ENCODE data around the gene PDCD10.
A peak's percentile ranks its signal among the peaks of the same experiment; 100 is the strongest.

Gene PDCD10

DNA sequence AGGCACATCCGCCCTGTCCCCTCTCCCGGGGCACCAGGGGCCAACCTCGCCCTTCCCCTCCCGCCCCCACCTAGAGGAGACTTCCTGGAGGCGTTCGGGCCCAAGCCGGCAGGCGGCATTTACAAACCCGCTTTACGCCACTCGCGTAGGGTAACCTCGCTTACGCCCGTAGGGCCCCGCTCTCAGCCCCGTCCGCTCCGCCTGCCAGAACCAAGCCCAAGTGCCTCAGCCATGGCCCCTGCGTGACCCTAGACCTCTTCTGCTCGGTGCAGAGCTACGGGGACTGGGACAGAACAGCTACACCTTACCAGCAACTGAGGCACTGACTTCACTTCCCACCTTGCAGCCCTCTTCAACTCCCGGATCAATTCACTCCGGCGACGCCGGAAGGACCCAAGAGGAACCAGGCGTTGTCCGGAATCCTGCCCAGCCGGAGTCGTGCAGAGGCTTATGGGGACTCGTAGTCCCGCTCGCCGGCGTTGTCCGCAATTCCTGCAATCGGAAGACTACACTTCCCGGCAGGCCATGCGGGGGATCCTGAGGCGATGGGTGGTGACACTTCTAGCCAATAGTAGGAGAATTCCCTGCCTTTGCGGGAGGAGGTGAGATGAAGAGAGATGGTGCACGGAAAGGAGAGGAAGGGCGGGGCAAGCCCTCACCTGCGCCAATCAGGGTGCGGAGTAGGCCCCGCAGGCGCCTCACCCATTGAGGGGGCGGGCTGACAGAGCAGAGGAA, at the start of gene PDCD10:
Gene PDCD10, minus strand, starts transcription at position 395 of the 735 bp plus-strand sequence. CDS start 14,735 bp downstream, outside the sequence.
- peak; percentile 96 to 100 (median 99) for DNase-seq
- intact Hi-C loops (cut with DNase I): loop anchor here (5.0 kb wide), 2 partner anchors 78 to 148 kb away; no protein-coding TSS in a partner anchor

DNA sequence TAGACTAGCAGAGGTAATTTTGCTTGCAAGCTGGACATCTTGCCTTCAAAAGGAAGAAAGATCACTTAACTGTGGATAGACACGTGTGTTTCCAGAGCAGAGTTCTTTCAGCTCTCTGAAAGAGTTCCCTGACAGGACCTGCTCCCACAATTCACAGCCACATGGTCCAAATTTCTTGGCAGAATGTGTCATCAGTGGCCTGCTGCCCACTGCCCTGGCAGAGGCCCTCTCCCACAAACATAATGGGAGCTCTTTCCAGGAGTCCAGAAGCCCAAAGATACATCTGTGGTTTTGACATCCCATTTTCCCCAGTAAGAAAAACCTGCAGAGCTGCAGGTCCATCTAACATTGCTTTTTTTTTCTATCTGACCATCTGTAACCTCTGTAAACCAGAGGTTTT, 49.1 kb upstream of the PDCD10 start:
- DNase-seq: peak in 9 of 10 donors; percentile 13 to 86 (median 42)
- intact Hi-C loops (cut with DNase I): no loop called here

DNA sequence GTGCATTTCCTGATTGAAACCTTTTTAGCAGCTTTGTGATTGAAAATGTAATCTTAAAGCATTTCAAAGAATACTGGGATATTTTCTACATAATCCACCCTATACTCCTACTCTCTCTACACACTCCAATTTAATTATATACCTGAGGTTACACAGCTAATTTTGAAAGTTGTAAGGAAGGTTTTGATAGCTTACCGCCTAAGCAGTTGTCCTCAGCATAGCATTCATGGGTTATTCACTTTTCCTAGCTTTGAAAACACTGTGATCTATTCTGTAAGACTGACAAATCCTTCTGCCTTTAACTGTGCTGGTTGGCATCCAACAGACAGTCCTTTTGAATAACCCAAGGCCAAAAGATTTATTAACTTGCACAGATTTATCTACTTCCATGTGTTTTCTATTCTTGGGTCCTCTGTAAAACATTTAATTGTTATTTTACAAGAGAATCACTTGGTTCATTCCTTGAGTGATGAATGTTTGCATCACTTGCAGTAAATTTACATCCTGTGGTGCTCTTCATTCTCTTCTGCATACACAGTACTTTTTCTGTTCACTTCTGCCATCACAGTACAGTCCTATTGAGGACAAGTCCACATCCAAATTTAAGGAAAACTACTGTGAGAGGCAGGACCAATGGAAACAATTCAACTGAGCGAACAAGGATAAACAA, 45.7 kb upstream of the PDCD10 start:
- no peak for DNase-seq
- intact Hi-C loops (cut with DNase I): no loop called here

DNA sequence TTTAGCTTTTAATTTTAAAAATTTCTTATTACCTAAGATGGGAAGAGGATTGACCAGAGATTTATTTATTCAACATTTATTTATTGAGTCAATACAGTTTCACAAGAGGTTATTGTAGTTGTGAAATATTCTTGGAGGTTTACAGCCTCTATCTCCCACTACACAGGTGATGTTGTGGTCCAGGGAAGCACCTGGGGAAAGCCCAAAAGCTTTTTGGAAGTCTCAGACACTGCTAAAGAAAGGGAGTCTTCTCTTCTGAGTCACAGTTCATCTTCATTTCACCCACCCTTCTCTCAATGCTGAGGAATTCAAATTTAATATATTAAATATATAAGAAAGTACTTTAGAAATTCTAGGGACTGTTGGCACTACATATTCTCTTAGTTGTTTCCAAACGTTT, 42.7 kb upstream of the PDCD10 start:
- no peak for DNase-seq
- intact Hi-C loops (cut with DNase I): no loop called here

DNA sequence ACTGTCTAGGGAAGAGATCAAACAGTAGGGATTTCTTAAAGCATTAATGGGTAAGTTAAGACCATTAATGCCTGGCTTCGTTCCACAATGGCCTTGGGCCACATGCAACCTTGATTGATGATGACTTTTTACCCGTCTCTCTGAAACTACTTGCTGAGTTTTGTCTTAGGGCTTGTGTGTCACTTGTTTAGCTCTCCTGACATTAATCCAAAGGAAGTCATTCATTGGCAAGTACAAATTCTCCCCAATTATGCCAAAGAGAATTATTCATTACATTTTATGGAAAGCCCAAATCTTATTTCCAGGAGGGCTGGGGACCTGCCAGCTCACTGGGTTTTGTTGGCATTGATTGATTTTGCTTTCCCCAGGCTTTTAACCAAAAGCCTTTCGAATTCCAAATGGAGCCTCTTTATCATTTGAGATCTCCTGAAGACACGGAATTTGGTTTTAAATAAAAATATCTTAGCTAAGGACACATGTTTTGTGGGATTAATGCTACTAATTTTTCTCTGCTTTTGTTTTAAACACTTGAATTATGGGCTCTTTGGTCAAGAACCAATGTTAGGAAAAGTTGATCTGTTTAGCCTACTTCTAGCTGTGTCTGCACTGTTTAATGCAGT, 41.5 kb upstream of the PDCD10 start:
- no peak for DNase-seq
- intact Hi-C loops (cut with DNase I): no loop called here

DNA sequence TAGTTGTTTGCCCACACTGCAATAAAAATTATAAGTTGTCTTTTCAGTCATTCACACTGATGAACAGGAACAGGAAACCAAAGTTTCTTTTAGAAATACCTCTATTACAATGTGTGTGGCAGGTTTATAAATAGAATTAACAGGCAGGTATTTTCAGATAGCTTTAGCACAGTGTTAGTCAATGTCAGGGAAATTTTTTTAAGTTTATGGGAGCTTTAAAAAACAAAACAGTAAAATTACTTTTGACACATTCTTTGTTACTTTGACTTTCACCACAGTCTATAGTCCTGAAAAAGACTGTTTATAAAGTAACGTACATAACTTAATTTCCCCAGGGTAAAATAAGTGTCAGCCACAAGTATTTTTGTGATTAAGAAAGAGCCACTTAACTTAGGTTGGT, 38.9 kb upstream of the PDCD10 start:
- intact Hi-C loops (cut with DNase I): no loop called here
- no peak for DNase-seq

DNA sequence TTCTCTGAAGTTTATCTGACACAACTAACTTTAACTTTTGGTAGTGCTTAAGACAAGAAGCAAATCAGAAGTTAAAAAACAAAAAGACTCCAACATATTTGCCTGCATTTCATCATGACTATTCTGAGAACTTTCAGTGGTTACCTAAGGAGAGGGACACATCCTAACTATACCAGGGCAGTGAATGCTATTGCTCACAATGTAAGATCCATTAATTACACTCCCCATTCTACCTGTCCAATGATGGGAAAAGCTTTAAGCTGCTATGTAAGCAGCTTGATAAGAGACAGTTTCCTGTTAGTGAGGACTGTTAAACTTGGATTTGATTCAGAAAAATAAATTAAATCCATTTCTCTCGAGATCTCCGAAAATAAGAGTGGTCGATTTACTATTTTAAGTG, 38.3 kb upstream of the PDCD10 start:
- DNase-seq: no peak
- intact Hi-C loops (cut with DNase I): no loop called here

DNA sequence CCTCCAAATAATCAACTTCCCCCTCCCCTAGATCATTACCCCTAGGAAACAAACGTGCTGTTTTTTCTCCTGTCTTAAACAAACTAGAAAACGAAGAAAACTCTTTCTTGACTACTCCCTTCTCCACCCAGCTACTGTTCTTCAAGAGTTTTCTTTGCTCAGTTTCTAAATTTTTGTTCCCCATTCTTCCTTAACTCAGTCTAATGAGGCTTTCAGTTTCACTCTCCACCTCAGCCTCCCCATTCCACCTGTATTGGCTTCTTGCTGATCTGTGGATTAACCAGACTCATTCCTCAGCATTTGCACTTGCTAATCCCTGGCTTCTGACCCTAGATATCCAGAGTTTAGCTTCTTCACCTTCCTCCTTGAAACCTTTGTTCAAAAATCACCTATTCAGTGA, 27.6 kb upstream of the PDCD10 start:
- DNase-seq: no peak
- intact Hi-C loops (cut with DNase I): no loop called here

DNA sequence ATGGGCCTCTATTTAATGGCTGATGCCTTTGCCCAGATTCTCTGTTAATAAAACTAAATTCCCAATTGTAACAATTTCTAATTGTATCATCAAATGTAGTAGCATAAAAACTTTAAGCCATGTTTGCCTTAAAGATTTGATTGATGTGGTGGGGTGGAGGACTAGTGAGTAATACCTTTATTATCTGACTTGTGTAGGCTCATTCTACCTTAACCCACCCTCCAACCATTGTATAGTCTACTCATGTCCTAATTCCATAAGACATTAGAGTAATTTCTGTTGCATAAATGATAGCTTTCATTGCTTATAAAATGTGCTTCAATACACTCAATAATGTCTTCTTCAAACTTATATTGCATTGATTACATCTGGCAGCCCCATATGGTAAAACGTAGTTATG, 26.6 kb upstream of the PDCD10 start:
- intact Hi-C loops (cut with DNase I): no loop called here
- no peak for DNase-seq

DNA sequence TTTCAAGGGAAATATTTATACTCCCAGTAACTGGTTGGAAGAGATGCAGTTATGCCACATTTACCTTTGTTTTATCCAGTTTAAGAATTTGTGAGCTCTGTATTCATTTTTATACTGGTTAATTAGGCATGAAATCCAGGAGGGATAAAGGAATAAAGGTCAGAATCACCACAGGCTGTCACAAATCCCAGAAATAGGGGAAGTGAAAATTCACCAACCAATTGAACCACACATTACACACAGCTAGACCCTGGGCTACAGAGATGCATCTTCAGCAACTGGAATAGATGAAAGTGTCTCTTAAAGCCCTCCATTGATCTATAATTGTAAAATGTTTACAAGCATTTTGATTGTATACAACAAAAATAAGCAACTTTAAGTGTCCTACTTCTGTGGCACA, 19.4 kb upstream of the PDCD10 start:
- DNase-seq: no peak
- intact Hi-C loops (cut with DNase I): loop anchor here (5.0 kb wide), 1 partner anchor 48 kb away; no protein-coding TSS in a partner anchor

DNA sequence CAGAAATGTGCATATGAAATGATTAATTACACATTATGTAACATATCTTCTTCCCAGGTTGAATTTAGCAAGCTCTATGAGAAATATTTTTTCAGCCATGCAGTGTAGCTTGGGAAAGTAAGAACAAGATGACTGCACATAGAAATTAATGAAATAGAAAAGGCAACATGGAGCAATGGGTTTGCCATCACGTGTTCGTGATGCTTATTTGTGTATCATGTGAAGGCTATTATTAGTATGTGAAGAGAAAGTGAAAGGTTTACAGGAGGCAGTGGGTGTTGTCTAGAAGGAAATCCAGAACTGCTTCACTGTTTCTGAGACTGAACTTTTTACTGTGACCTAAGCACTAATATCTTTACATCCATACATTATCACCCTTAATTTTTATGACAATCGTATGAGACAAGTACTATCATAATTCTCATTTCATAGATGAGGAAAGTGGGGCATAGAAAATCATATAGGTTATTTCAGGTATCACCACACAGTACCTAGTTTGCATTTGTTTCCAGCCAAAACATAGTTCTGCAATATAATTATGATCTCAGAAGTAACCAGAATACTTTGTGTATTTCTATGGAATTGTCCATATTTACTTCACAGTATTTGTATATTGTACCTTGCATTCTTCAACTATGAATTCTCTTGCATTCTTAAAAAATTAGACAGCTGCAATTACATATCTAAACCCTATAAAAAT, 15.7 kb upstream of the PDCD10 start:
- no peak for DNase-seq
- intact Hi-C loops (cut with DNase I): loop anchor here (5.0 kb wide), 1 partner anchor 52 kb away; no protein-coding TSS in a partner anchor

DNA sequence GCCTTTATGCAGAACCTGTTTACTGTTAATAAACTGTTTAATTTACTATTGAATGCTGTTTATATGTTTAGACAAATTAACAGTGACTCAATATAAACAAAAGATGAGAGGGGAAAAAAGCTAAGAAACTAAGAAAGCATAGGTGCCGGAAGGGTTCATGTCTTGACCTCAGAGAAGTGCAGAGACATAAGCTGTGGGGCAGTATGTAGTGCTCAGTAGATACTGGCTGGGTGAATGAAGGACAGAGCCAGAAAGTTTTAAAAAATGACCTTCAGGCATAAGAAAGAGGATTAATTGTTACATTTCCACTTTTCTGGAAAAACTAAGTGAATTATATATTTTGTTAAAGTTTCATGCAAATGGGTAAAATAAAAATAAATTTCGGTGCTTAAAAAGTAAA, 15.0 kb upstream of the PDCD10 start:
- no peak for DNase-seq
- intact Hi-C loops (cut with DNase I): loop anchor here (5.0 kb wide), 1 partner anchor 53 kb away; no protein-coding TSS in a partner anchor

DNA sequence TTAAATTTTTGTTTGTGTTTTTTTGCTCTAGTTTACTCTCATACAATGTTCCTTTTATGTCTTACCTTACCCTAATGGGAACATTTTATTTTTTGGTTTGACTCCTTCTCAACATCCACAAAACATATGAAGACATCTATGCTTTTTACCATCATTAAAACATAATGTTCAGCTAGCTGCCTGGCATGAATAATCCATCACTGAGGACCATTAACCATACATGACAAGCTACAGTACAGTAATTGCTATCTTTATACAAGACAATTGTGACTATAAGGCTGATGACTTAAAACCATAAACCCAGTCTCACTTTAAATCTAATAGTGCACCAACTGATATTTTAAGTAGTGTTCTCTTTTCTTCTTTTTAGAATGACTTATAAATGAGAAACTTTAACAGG, 14.5 kb upstream of the PDCD10 start:
- intact Hi-C loops (cut with DNase I): no loop called here
- DNase-seq: no peak

DNA sequence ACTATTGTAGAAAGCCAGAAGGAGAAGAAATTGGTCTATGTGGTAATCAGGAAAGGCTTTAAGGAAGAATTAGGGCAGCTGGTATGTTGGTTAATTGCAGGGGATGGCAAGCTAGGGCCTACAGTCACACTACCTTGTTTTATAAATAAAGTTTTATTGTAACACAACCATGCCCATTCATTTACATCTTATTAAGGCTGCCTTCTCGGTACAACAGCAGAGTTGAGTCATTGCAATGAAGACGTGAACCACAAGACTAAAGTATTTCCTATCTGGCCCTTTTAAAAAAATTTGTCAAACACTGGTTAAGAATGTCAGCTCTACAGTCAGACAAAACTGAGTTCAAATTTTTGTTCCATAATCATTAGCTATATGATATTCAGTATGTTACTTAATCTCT, 9.1 kb upstream of the PDCD10 start:
- no peak for DNase-seq
- intact Hi-C loops (cut with DNase I): loop anchor here (5.0 kb wide), 1 partner anchor 336 kb away; no protein-coding TSS in a partner anchor

DNA sequence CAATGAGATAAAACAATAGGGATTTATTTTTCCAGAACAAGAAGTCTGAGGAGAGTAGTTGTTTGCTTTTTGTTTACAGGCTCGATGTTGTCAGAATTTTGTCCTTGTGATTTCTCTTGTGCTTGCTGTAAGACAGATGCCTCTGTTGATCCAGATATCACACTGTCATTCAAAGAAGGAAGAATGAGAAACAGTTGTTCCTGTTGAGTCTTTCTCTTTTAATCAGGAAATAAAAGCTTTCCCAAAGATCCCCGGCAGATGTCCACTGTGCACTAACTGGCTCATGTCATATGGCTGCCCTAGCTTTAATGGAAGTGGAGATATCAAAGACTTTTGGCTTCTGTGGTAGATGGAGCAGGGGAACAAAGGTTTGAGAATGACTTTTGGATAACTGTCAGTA, 7.6 kb upstream of the PDCD10 start:
- no peak for DNase-seq
- intact Hi-C loops (cut with DNase I): loop anchor here (5.0 kb wide), 1 partner anchor 335 kb away; no protein-coding TSS in a partner anchor

DNA sequence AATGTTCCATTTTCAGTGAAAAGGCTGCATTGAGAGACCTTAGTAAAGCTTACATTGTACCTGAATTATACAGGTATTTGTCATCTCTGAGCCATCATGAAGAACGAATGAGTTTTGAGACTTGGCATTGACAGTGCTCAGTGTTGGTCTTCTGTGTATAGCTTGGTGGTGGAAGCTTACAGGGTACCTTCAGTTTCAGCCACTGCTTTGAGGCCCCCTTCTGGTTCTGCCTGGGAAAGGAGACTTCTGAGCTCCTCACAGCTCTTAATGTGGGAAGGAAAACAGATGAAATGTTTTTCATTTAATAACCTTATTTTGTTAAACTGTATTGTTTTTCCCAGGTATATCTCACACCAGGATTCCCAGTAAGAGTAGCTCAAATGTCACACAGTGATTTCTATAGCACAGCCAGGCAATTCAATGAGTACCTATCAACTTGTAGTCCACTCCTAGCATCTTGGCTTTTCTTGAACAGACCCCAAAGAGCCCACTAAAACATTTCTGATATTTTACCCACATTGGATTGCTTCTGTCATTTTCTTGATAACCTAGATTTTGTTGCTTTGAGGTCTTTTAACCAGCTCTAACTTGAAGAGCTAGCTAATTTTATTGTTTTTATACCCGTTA, 6.4 kb upstream of the PDCD10 start:
- intact Hi-C loops (cut with DNase I): loop anchor here (5.0 kb wide), 1 partner anchor 334 kb away; no protein-coding TSS in a partner anchor
- peak in 8 of 10 donors; percentile 18 to 93 (median 49) for DNase-seq

DNA sequence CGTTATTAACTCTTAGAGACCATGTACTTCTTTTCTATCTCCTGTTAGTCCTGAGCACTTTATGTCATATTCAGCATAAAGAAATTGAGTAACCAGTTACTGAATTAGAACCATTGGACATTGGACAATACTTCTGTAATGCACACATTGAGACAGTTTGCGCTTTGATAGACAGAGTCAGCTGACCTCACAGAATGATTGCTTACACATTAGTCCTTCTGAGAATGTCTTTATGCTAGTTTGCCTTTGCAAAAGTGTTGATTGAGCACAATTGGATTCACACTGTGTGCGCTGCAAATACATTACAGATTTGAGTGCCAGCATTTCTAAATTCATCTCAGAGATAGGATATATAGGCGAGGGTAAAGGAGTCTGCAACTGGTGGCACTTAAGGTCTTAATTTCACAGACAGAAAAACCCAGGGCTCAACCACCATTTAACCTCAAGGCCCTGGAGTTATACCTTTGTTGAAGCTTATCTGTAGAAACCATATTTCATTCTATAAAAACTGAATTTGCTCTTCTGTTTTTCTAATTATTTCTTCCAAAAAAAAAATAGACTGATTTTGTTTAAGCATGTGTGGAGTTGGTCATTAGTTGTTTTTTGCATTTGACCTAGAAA, 4.6 kb upstream of the PDCD10 start:
- DNase-seq: peak in 1 of 10 donors; percentile 10
- intact Hi-C loops (cut with DNase I): loop anchor here (5.0 kb wide), 2 partner anchors 73 to 143 kb away; no protein-coding TSS in a partner anchor

DNA sequence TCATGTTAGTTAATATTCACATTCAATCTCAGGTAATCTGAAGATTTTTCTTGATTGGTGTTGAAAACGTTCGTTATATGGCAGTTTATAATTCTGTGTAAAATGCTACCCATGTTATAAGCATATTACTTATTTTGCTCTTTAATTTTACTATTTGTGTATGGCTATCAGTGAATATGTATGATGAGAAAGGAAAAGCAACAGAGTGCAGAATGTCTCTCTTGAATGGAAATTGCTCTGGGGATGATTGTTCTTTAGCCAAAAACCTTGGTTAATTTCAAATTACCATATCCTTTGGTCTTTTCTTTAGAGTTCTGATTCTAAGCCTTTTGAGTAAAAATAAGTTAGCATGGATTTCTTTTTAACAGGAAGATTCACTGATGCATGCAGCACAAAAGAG, 3.3 kb upstream of the PDCD10 start:
- intact Hi-C loops (cut with DNase I): loop anchor here (5.0 kb wide), 2 partner anchors 74 to 144 kb away; no protein-coding TSS in a partner anchor
- DNase-seq: no peak

DNA sequence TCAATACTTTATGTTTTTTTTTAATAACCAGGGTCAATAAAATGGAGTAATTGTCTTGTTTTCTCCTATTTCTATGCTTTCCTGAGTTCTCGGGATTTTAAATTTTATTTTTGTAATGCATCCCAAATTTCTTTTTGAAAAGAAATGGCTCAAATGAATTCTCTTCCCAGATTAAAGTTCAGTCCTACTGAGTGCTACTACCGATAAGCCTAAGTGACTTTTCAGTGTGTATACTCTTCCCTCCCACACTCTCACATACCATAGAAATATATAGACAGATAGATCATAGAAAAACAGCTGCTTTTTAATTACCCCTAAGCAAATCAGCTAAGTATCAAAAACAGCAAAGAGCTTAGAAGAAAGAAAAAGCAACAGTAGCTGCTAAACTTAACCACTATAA, 2.3 kb upstream of the PDCD10 start:
- intact Hi-C loops (cut with DNase I): loop anchor here (5.0 kb wide), 2 partner anchors 75 to 145 kb away; no protein-coding TSS in a partner anchor
- no peak for DNase-seq

Measured in posterior cingulate gyrus (tissue), 11 donors.